OCI-LY7 (cell line): ENCODE results near the gene ITPKB. TPM values are rescaled to one million over a fixed set of nuclear protein-coding genes. Genes with fewer than 3 reads are reported as not detected.

ENCODE experiments used
- BruUV-seq: library from RNA; stranded (reverse); fragments of 400-500 nt; replicated peaks from 2 replicates; lab custom pipeline; 2021; lab: Mats Ljungman, UMichigan
- CTCF ChIA-PET: fragments of 300-600 bp; sonication (Branson Sonifier 250); formaldehyde crosslinking; loops from one replicate; lab custom pipeline; 2022; ENCODE audit warnings: antibody characterized with exemption; ENCODE audit not compliant: unreplicated experiment; lab: Charles Lee
- POLR2A ChIA-PET: fragments of 300-600 bp; sonication (Branson Sonifier 250); formaldehyde crosslinking; loops from one replicate; lab custom pipeline; 2022; ENCODE audit warnings: antibody characterized with exemption; lab: Charles Lee
- DNase-seq: peaks from one replicate; pipeline ENCODE4 v3.0.0-alpha.2; 2015; ENCODE audit warnings: low spot score
- H2AFZ ChIP-seq: fragments of 200-600 bp; sonication (generic), shearing (Covaris generic); 2 replicates; pipeline ENCODE4 v1.6.1; 2014; ENCODE audit warnings: mild to moderate bottlenecking, antibody characterized with exemption, low read length, moderate library complexity
- H3K27ac ChIP-seq: fragments of 200-600 bp; sonication (generic); 2 replicates; pipeline ENCODE4 v1.5.1; 2014; ENCODE audit warnings: mixed run types, low read depth, mild to moderate bottlenecking, moderate library complexity, low read length, inconsistent platforms; ENCODE audit not compliant: poor library complexity, severe bottlenecking
- H3K36me3 ChIP-seq: fragments of 200-600 bp; sonication (generic); 2 replicates; pipeline ENCODE4 v1.6.1; 2014; ENCODE audit warnings: mild to moderate bottlenecking, antibody characterized with exemption, low read length, moderate library complexity, mixed read lengths; ENCODE audit not compliant: insufficient read depth
- H3K4me1 ChIP-seq: fragments of 200-600 bp; sonication (generic); 2 replicates; pipeline ENCODE4 v1.5.1; 2014; ENCODE audit warnings: mild to moderate bottlenecking, low read length; ENCODE audit not compliant: insufficient read depth, poor library complexity, severe bottlenecking
- H3K4me2 ChIP-seq: fragments of 200-600 bp; sonication (generic); 2 replicates; pipeline ENCODE4 v1.6.1; 2014; ENCODE audit warnings: mild to moderate bottlenecking, low read length
- H3K4me3 ChIP-seq: fragments of 200-600 bp; sonication (generic); 2 replicates; pipeline ENCODE4 v1.5.1; 2014; ENCODE audit warnings: mild to moderate bottlenecking, low read depth, low read length; ENCODE audit not compliant: poor library complexity, severe bottlenecking
- H3K79me2 ChIP-seq: fragments of 200-600 bp; sonication (generic); 2 replicates; pipeline ENCODE4 v1.6.1; 2016; ENCODE audit warnings: low read depth, mild to moderate bottlenecking, low read length, moderate library complexity, mixed read lengths; ENCODE audit not compliant: insufficient read depth
- H3K9me2 ChIP-seq: fragments of 200-600 bp; sonication (generic); 2 replicates; pipeline ENCODE4 v1.6.1; 2016; ENCODE audit warnings: mild to moderate bottlenecking, low read length, mixed read lengths; ENCODE audit not compliant: insufficient read depth
- H3K9me3 ChIP-seq: fragments of 200-600 bp; sonication (generic); 2 replicates; pipeline ENCODE4 v1.6.1; 2014; ENCODE audit warnings: mild to moderate bottlenecking, mixed run types, low read length, mixed read lengths
- H4K20me1 ChIP-seq: fragments of 200-600 bp; sonication (generic); 2 replicates; pipeline ENCODE4 v1.6.1; 2014; ENCODE audit warnings: mild to moderate bottlenecking, antibody characterized with exemption, low read length, moderate library complexity, mixed read lengths; ENCODE audit not compliant: insufficient read depth
- CTCF ChIP-seq: fragments of 200-600 bp; sonication (generic); conservative IDR thresholded peaks from 2 replicates; pipeline ENCODE4 v1.5.1; 2014; ENCODE audit warnings: mild to moderate bottlenecking, antibody characterized with exemption, low read length, moderate library complexity, mixed read lengths
- EZH2phosphoT487 ChIP-seq: fragments of 200-600 bp; sonication (generic); IDR thresholded peaks from 2 replicates; pipeline ENCODE4 v1.6.1; 2018; ENCODE audit warnings: low read depth, borderline replicate concordance, mild to moderate bottlenecking, mixed run types, antibody characterized with exemption, low read length, moderate library complexity, mixed read lengths
- intact Hi-C: fragments of 100-400 bp; cut with micrococcal nuclease; formaldehyde crosslinking; loops from one replicate; pipeline ENCODE4 v1.10.0; 2022; ENCODE audit not compliant: unreplicated experiment
- total RNA-seq, 2 experiments: library from RNA; depleted of rRNA in 1 of 2; stranded (reverse); fragments of >200 nt in 1 of 2; shearing (Covaris generic) in 1 of 2; gene quantifications; 2 replicates each; pipeline ENCODE4 v1.2.3, GENCODE V29; 2014 to 2022

ITPKB gene
- total RNA-seq, 2 experiments from 2014 or later = 20.5 to 33.3 TPM

GRCh38 chr1:226663327-226663704, 75.8 kb downstream of the ITPKB start:
- intact Hi-C loops = no loop called here
- Histone ChIP-seq H3K4me1 (peaks cover 54% of the 10 kb centered on the region), H3K4me2 (no peak overlapping the region; the same call in 1 of the 2 replicates), H3K4me3 (peak overlapping the region; percentile 55), H3K9me3 (no peaks in the 10 kb centered on the region), H3K79me2 (peaks cover 77% of the 10 kb centered on the region; the same call in 1 of the 2 replicates), H3K9me2 (no peaks in the 10 kb centered on the region), H4K20me1 (no peaks in the 10 kb centered on the region), H3K27ac (no peak overlapping the region), H2AFZ (no peak overlapping the region), H3K36me3 (peaks cover 46% of the 10 kb centered on the region; the same call in 1 of the 2 replicates)
- no peak for TF ChIP-seq EZH2phosphoT487
- TF ChIP-seq CTCF = no peak; the same call in 1 of the 2 replicates
- no TSS peak for BruUV-seq
- DNase-seq = no peak
- ChIA-PET POLR2A (interaction anchor here (1.1 to 8.9 kb wide), 7 partner anchors 9 to 163 kb away, joined by 3 to 125 read pairs (median 5); no protein-coding TSS in a partner anchor), CTCF (interaction anchor here (0.8 to 4.7 kb wide), 4 partner anchors 10 to 77 kb away, joined by 3 to 23 read pairs (median 6); no protein-coding TSS in a partner anchor)

GRCh38 chr1:226662642-226663326, 76.3 kb downstream of the ITPKB start:
- Histone ChIP-seq H3K9me3 (no peaks in the 10 kb centered on the region), H4K20me1 (no peaks in the 10 kb centered on the region), H3K27ac (no peak overlapping the region), H3K79me2 (peaks cover 77% of the 10 kb centered on the region; the same call in 1 of the 2 replicates), H3K36me3 (peaks cover 45% of the 10 kb centered on the region; the same call in 1 of the 2 replicates), H3K4me1 (peaks cover 48% of the 10 kb centered on the region), H2AFZ (no peak overlapping the region), H3K9me2 (no peaks in the 10 kb centered on the region), H3K4me2 (no peak overlapping the region; the same call in 1 of the 2 replicates), H3K4me3 (peak overlapping the region; percentile 55)
- BruUV-seq = no TSS peak
- CTCF ChIA-PET = interaction anchor here (0.8 to 4.7 kb wide), 7 partner anchors 9 to 78 kb away, joined by 3 to 23 read pairs (median 4); no protein-coding TSS in a partner anchor
- TF ChIP-seq EZH2phosphoT487 (no peak), CTCF (no peak)
- DNase-seq = peak; percentile 98
- POLR2A ChIA-PET = interaction anchor here (0.8 to 8.9 kb wide), 12 partner anchors 9 to 164 kb away, joined by 3 to 125 read pairs (median 5); no protein-coding TSS in a partner anchor
- intact Hi-C loops = loop anchor here (1.0 kb wide), 1 partner anchor 9 kb away; no protein-coding TSS in a partner anchor
